GM12892 (cell line): Measurements from ENCODE around the gene CHKA.

Source experiments
- DNase-seq: peaks from one replicate; pipeline ENCODE4 v3.0.0; 2011; ENCODE audit not compliant: insufficient read length
- FAIRE-seq: peaks from 2 replicates; lab custom pipeline; 2011; peaks lifted over from hg19 to GRCh38; lab: Jason Lieb, UNC
- POLR2A ChIP-seq: IDR thresholded peaks from 2 replicates; pipeline ENCODE4 v1.6.1; 2011; ENCODE audit warnings: low read depth, low read length, control low read depth
- POLR2AphosphoS5 ChIP-seq: IDR thresholded peaks from 2 replicates; pipeline ENCODE4 v1.6.1; 2011; ENCODE audit warnings: low read depth, low read length, control low read depth
- TAF1 ChIP-seq: IDR thresholded peaks from 2 replicates; pipeline ENCODE4 v1.6.1; 2011; ENCODE audit warnings: low read depth, mild to moderate bottlenecking, control low read depth, low read length, borderline replicate concordance

The CHKA gene

DNA sequence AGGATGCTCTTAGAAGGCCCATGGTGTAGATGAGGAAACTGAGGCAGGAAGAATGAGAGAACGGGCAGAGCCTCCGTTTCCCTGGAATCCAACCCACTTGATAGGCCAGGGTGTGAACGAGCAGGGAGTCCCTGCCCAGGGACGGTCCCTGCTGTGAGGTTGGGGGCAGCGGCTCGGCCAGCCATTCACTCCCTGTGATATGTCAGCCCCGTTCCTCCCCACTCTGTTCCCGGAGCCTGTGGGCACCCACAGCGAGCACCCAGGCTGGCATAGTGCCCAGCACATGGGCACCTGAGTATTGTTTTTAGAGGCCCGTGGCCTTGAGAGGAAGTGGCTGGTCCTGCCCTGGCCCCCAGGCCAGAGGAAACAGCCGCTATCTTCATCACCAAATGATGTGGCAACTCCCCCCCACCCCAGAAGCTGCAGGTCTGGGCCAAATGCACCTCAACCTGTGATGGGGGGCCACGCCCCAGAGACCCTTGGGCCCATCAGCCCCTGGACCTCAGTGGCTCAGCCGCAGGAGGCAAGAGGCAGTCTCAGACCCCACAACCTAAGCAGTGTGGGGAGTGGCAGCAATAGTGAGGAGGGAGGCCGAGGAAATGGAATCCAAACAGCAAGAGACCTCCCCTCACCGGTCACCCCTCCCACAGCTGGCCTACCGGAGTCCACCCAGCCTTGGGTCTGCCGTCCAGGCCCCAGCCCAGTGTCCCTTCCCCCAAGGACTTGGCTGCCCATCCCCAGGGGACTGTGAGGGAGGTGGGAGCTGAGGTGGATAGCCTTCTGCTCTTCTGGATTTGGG is 108.9 kb downstream of the CHKA start:
- DNase-seq (no peak), FAIRE-seq (no peak)
- TF ChIP-seq POLR2AphosphoS5 (no peak), POLR2A (no peak), TAF1 (no peak)

DNA sequence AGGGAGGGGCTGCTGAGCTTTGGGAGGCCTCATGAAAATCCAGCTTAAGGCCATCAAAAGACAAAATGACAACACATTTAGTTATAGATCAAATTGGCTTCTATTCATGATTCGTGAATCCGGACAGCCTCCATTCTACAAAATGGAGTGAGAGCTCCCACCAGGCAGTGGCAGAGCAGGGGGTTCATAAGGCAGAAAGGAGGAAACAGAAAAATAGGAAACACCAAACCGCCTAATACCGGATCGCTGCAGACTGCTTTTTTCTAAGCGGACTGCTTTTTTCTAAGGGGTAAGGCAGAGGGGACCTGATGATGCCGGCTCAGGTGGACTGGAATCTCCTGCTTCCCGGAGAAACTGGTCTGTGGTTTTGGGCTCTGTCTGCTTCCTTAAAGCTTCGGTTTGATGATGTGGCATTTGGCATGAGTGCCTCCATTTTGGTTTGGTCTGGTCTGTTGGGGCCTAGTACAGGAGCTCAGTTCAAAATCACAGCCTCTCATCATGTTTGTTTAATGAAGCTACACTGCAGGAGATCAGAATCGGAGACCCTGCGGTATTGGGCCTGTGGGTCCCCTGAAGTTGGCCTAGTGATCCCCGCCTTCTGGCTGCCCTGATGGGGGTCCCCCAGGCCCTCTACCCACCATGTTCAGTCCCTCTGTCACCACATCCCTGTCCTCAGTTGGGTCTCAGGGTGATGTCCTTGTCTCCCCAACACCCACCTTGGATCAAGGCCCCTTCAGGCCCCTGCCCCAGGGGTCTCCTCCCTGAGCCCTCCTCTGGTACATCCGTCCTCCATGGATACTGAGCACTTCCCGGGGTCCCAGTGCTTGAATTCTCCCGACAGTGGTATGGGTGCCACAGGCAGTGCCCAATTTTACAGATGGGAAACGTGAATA is 109.9 kb downstream of the CHKA start:
- FAIRE-seq = no peak
- TF ChIP-seq POLR2A (no peak), POLR2AphosphoS5 (no peak), TAF1 (no peak)
- no peak for DNase-seq

DNA sequence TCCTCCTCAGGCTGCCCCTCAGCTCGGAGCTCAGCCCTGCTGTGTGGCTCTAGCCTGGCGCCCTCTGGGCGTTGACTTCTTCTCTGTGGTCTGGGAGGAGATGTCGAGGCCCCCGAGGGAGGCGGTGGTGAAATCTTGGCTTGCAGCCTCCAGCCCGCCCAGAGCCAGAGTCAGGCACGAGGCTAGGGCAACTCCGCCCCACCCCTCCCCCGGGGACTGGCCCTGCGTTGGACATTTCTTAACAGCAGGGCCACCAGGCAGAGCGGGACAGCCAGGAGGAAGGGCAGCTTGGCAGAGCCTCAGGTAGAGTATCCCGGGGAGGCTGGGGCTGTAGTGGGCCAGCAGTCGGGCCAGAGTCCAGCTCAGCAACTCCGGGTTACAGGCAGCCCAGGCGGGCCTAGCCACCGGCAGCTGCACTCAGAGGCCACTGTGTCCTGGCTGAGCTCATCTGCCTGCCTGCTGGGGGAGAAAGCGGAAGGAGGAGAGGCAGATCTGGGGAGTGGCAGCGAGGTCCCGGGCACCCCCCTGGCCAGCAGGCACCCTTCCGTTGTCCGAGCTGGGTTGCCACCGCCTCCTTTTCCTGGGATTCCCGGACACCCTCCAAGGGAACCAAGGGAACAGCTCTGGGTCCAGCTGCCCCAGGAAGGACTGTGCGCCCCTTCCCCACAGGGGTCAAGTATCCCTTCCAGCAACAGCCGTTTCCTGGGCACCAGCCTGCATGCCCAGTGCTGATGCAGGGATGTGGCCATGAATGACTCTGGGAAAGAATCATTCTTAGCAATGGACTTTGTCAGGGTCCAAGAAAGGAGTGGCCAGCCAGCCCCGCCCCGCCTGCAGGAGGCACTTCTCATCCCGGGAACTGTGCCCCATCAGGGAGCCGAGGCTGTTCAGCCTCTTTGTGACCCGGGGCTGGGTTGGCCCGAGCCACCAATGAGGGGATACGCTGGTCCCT is 110.8 kb downstream of the CHKA start, which contains the start of gene ALDH3B1:
Gene ALDH3B1 (plus strand): TSS at position 238 of the 952 bp plus-strand sequence. CDS start 4,971 bp downstream, outside the sequence.
- TF ChIP-seq POLR2AphosphoS5 = no peak
- no peak for TF ChIP-seq POLR2A
- no peak for TF ChIP-seq TAF1
- DNase-seq (no peak), FAIRE-seq (peak; percentile 74)

DNA sequence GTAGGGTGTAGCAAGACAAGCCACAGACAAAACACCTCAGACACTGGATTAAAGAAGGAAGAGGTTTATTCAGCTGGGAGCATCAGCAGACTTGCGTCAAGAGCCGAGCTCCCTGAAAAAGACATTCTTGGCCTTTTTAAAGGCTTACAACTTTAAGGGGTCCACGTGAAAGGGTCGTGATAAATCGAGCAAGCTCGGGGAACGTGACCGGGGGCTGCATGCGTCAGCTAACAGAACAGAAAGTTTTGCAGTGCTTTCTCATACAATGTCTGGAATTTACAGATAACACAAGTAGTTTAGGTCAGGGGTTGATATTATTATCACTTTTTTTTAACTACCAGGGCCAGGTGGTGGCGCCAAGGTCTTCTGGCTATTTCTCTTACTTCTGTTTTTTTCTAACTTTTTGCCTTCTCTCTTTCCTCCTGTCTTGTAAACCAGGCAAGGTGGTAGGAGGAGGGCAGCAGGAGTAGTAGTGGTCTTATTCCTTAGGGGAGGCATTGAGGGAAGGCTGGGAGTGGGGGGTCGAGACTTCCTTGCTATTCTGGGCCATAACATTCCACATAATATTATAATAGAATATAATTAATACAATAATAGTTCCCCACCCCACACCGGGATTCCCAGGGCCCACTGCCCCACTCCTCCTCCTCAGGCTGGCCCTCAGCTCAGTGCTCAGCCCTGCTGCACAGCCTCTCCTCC is 111.6 kb downstream of the CHKA start:
- no peak for TF ChIP-seq POLR2A
- no peak for TF ChIP-seq POLR2AphosphoS5
- no peak for TF ChIP-seq TAF1
- DNase-seq = no peak
- no peak for FAIRE-seq

DNA sequence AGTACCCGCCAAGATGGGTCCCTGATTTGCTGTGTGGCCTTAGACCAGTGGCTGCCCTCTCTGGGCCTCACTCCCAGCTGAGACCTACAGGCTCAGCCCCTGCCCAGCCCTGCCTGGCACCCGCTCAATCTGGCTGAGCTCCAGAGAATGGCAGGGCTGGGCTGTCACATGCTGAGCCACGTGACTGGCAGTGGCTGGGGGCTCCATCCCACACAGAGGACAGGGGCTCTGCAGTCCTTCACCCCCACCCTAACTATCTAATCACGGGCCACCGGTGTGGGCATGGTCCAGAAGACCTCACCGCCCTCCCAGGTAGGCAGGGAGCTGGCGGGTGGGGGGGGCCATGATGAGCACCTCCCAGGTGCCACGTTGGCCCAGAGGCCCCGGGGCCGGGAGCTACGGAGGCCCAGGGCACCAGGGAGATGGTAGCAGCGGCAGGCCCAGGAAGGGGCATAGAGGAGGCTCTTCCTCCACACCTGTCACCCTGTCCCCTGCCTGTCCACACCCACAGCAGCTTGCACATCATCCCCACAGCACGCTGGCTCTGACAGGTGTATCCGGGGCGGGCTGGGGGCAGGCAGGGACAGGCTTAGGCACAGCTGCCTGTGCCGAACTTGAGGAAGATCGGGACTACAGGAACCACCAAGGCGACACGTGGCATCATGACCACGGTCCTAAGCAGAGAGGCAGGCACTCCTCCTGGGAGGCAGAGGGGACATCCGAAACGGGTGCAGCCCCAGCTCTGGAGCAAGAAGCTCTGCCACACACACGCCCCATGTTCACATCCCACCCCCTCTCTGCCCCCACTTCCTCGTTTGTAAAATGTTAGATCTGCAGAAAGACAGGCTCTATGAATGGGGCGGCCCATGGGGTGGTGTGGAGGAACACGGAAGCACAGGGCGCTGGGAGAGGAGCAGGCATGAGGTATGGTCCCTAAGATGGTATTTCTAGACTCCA is 112.5 kb downstream of the CHKA start:
- DNase-seq (no peak), FAIRE-seq (peak; percentile 91)
- no peak for TF ChIP-seq TAF1
- no peak for TF ChIP-seq POLR2AphosphoS5
- TF ChIP-seq POLR2A = no peak

DNA sequence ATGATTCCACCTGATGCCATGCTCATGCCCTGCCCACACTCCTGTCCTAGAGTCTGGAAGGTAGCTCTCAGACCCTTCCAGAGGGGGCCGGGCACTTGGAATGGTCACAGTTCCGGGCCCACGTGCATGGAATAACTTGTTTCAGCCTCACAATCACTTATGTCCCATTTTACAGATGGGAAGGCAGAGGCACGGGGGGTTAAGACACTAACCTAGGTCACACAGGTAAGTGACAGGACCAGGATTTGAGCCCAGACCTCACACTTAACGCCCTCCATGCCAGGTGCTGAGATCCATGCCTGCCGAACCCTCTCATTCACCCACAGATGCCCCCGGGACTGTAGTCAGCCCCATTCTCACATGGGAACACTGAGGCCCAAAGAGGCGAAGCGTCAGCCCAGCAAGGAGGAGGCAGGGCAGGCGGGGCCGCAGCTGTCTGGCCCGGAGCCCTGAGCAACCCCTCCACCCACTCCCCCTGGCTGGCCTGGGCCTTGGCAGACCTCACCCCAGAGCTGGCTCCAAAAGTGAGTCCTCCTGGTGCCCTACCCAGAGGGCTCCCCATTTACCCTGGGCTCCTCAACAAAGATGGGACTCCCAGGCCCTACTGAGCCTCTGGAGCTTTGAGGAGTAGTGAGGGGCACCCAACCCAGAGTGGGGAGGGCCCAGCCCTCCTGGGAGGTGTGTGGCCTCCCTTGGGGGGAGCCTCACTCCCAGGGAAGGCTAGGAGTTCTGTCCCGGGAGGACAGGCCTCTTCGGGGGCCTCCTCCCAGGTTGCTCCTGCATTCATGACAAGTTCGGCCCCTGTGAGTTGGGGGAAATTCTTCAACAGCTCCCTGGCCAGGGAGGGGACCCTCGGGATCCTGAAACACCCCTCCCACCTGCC is 113.4 kb downstream of the CHKA start:
- TF ChIP-seq TAF1 = no peak
- no peak for TF ChIP-seq POLR2AphosphoS5
- no peak for TF ChIP-seq POLR2A

DNA sequence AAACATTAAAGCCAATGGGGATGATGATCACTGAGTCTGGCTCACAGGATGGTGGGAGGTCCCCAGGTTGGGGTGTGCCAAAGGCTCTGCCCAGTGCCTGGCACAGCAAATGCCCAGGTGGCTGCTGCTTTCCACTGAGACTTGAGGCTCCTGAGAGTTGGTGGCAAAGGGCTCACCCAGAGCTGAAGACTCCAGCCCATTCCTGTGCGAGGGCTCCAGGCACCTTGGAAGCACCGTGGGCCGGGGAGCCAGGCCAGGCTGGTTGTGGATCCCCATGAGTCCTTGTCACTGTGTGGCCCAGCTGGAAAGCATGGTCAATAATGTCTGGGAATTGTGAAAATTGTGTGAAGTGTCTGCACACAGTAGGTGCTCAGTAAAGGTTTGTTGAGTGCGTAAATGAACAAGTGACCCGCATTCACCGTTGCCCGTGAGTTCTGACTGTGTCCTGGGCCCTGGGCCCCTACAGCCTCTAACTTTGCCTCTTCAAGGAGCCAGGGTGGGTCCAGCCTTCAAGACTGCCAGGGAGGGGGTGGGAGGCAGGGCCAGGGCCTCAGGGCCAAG is 114.5 kb downstream of the CHKA start:
- no peak for TF ChIP-seq TAF1
- TF ChIP-seq POLR2AphosphoS5 = no peak
- TF ChIP-seq POLR2A = no peak
- DNase-seq = no peak
- FAIRE-seq = no peak

More for the DNA sequence above, 113.4 kb downstream of the CHKA start:
- FAIRE-seq (no peak), DNase-seq (no peak)
